GM12878 (cell line): Measurements from ENCODE around the gene NSDHL. TPM values are rescaled to one million over a fixed set of nuclear protein-coding genes. Genes with fewer than 3 reads are reported as not detected.
"Not testable (repeated sequence)": the region's sequence is repeated elsewhere in the genome, so short reads cannot be mapped to it uniquely, and the experiment has no call there.

Experiments
- ATAC-seq: fragments of 200-7000 bp; cut with Tn5 transposase; 3 replicates; pipeline ENCODE4 v1.9.1; 2020; ENCODE audit warnings: mild to moderate bottlenecking, moderate library complexity
- BruUV-seq: library from RNA; stranded (reverse); fragments of 400-500 nt; replicated peaks from 2 replicates; lab custom pipeline; 2021; lab: Mats Ljungman, UMichigan
- CTCF ChIA-PET: fragments of 300-600 bp; sonication (Branson Sonifier 250); formaldehyde crosslinking; extraction: SDS; loops from one replicate; lab custom pipeline; 2021; ENCODE audit warnings: inconsistent platforms; lab: Yijun Ruan, JAX
- POLR2A ChIA-PET: fragments of 350-600 bp; formaldehyde crosslinking; extraction: SDS; loops from one replicate; lab custom pipeline; 2021; ENCODE audit warnings: inconsistent platforms; lab: Charles Lee
- RAD21 ChIA-PET: fragments of 300-600 bp; sonication (Branson Sonifier 250); formaldehyde crosslinking; loops from one replicate; lab custom pipeline; 2023; ENCODE audit warnings: antibody characterized with exemption; ENCODE audit not compliant: unreplicated experiment; lab: Charles Lee
- SMC1A ChIA-PET: fragments of 300-600 bp; sonication (Branson Sonifier 250); formaldehyde crosslinking; loops from one replicate; lab custom pipeline; 2023; ENCODE audit not compliant: unreplicated experiment, uncharacterized antibody; lab: Charles Lee
- DNase-seq: peaks from one replicate; pipeline ENCODE4 v3.0.0-alpha.2; 2011; ENCODE audit warnings: low read depth, low spot score
- FAIRE-seq: peaks from 3 replicates; lab custom pipeline; 2011; peaks lifted over from hg19 to GRCh38; lab: Jason Lieb, UNC
- H2AFZ ChIP-seq: 2 replicates; pipeline ENCODE4 v1.6.0; 2011; ENCODE audit warnings: low read depth, low read length, control low read depth; ENCODE audit not compliant: control insufficient read depth
- H3K27ac ChIP-seq: 2 replicates; pipeline ENCODE4 v1.5.1; 2011; ENCODE audit warnings: control low read depth; ENCODE audit not compliant: control insufficient read depth, insufficient read depth
- H3K27me3 ChIP-seq, 2 experiments: replicated peaks in 1 of 2; 2 replicates each; pipeline versions ENCODE4 v1.6.0 to v1.6.1; 2011; ENCODE audit warnings: low read length in 1 of 2; ENCODE audit not compliant: control insufficient read depth in 2 of 2, insufficient read depth in 2 of 2
- H3K36me3 ChIP-seq, 2 experiments: 2 replicates each; pipeline ENCODE4 v1.5.1; 2011; ENCODE audit warnings: low read length in 1 of 2; ENCODE audit not compliant: control insufficient read depth in 2 of 2, insufficient read depth in 2 of 2
- H3K4me1 ChIP-seq: 2 replicates; pipeline ENCODE4 v1.6.1; 2011; ENCODE audit warnings: mild to moderate bottlenecking, low read length, moderate library complexity, mixed read lengths; ENCODE audit not compliant: control insufficient read depth, insufficient read depth
- H3K4me2 ChIP-seq: 2 replicates; pipeline ENCODE4 v1.6.0; 2011; ENCODE audit warnings: control low read depth; ENCODE audit not compliant: control insufficient read depth, insufficient read depth
- H3K4me3 ChIP-seq: fragments of 200-600 bp; sonication (generic); 2 replicates; pipeline ENCODE4 v1.5.1; 2016
- H3K79me2 ChIP-seq: 2 replicates; pipeline ENCODE4 v1.6.0; 2011; ENCODE audit warnings: low read length; ENCODE audit not compliant: control insufficient read depth, insufficient read depth
- H3K9ac ChIP-seq: 2 replicates; pipeline ENCODE4 v1.8.0; 2011; ENCODE audit warnings: low read length, control low read depth, mixed read lengths; ENCODE audit not compliant: control insufficient read depth, insufficient read depth
- H3K9me3 ChIP-seq: replicated peaks from 3 replicates; pipeline ENCODE4 v1.5.1; 2011; ENCODE audit warnings: mild to moderate bottlenecking, low read length; ENCODE audit not compliant: control insufficient read depth, insufficient read depth
- H4K20me1 ChIP-seq: 2 replicates; pipeline ENCODE4 v1.6.0; 2011; ENCODE audit not compliant: control insufficient read depth, insufficient read depth
- BHLHE40 ChIP-seq, 2 experiments: fragments of 450-650 bp in 1 of 2; IDR thresholded peaks; 2 replicates each; pipeline ENCODE4 v1.6.1; 2011 to 2017; ENCODE audit warnings: low read depth in 2 of 2, borderline replicate concordance in 1 of 2, improper control_type of control experiment in 1 of 2, low read length in 1 of 2, mild to moderate bottlenecking in 1 of 2
- CTCF ChIP-seq, 3 experiments: IDR thresholded peaks in 2 of 3; conservative IDR thresholded peaks in 1 of 3; 2 replicates each; pipeline ENCODE4 v1.5.1; 2011; ENCODE audit warnings: low read depth in 3 of 3, low read length in 3 of 3, mild to moderate bottlenecking in 3 of 3, control low read depth in 2 of 3, moderate library complexity in 2 of 3, inconsistent platforms in 1 of 3, mixed read lengths in 1 of 3; ENCODE audit not compliant: control insufficient read depth in 2 of 3, insufficient read depth in 1 of 3; ENCODE audit errors: extremely low read depth in 1 of 3
- PAX5 ChIP-seq: IDR thresholded peaks from 2 replicates; pipeline ENCODE4 v1.6.1; 2011; ENCODE audit warnings: low read depth, low read length, borderline replicate concordance
- POLR2AphosphoS2 ChIP-seq: IDR thresholded peaks from 2 replicates; pipeline ENCODE4 v1.6.1; 2011; ENCODE audit warnings: low read depth, mild to moderate bottlenecking, low read length, improper control_type of control experiment, moderate library complexity
- RUNX3 ChIP-seq: IDR thresholded peaks from 2 replicates; pipeline ENCODE4 v1.6.1; 2012; ENCODE audit warnings: low read length, inconsistent platforms
- WGBS: methylation state at CpG from one replicate; pipeline ENCODE4 v1.1.6; 2016; ENCODE audit warnings: low lambda C conversion rate; ENCODE audit not compliant: insufficient replicate concordance, insufficient coverage; ENCODE audit errors: missing lambda C conversion rate; 5-methylcytosine and 5-hydroxymethylcytosine counted together
- in situ Hi-C: fragments of 300-500 bp; cut with MboI; formaldehyde crosslinking; loops from 9 replicates; pipeline ENCODE4 v1.14.3; 2018; ENCODE audit warnings: mixed read lengths
- intact Hi-C: fragments of 100-400 bp; cut with micrococcal nuclease; formaldehyde crosslinking; loops from one replicate; pipeline ENCODE4 v1.14.2; 2022; ENCODE audit not compliant: unreplicated experiment
- polyA plus RNA-seq, 11 experiments: library from polyadenylated mRNA; depleted of rRNA in 4 of 11; unstranded in 6 of 11; stranded (reverse) in 5 of 11; fragments of >200 nt; fragmentation: Nextera tagmentation in 4 of 11; fragmentation: Illumina TruSeq in 1 of 11; extraction: Ambion mirVana in 4 of 11; extraction: Trizol in 1 of 11; gene quantifications; 1 replicate in 1 of 11; 2 replicates in 10 of 11; pipeline versions ENCODE4 v1.2.1 to v1.2.3, GENCODE V29; 2011 to 2016; ENCODE audit warnings: inconsistent platforms in 2 of 11, missing spikeins in 2 of 11, low read depth in 1 of 11
- total RNA-seq, 4 experiments: library from RNA; depleted of rRNA in 3 of 4; stranded (reverse); fragments of >200 nt in 3 of 4; fragmentation: Illumina TruSeq in 1 of 4; extraction: Trizol in 1 of 4; gene quantifications; 2 replicates each; pipeline versions ENCODE4 v1.2.1 to v1.2.3, GENCODE V29; 2013 to 2021

NSDHL gene
- total and polyA plus RNA-seq, 10 of the 15 experiments (the other 5 are each of a cell fraction or from before 2014, with no cell fraction given) = 16.9 to 37.1 (median 26.9) TPM

- H2AFZ ChIP-seq, in situ Hi-C loops, BruUV-seq, H3K4me1 ChIP-seq, RAD21 ChIA-PET, intact Hi-C loops, FAIRE-seq, H3K9me3 ChIP-seq, H3K27ac ChIP-seq, H3K79me2 ChIP-seq, SMC1A ChIA-PET, H3K9ac ChIP-seq, CTCF ChIA-PET, H3K4me3 ChIP-seq, H3K27me3 ChIP-seq, POLR2A ChIA-PET, H4K20me1 ChIP-seq, H3K36me3 ChIP-seq, H3K4me2 ChIP-seq: not testable (repeated sequence)
- DNase-seq = peak; percentile 13
- TF ChIP-seq PAX5 (0 out of 2 replicates have a peak, but pooled peaks have one; percentile 35), BHLHE40 (IDR thresholded peaks at IDR 0.05; ENCODE audit: borderline replicate concordance in 1 of 2, low read depth in 2 of 2, low read length in 1 of 2) (peak in 1 of 2 experiments; percentile 65; a peak in 1 of 4 replicates), RUNX3 (0 out of 2 replicates have a peak, but pooled peaks have one; percentile 18)
- peak; percentile 80 for ATAC-seq
- WGBS = 0% methylated on average over 7 of the region's 7 CpGs
These were observed 79.2 kb downstream of the NSDHL start for GRCh38 chrX:152910018-152910417.

DNA sequence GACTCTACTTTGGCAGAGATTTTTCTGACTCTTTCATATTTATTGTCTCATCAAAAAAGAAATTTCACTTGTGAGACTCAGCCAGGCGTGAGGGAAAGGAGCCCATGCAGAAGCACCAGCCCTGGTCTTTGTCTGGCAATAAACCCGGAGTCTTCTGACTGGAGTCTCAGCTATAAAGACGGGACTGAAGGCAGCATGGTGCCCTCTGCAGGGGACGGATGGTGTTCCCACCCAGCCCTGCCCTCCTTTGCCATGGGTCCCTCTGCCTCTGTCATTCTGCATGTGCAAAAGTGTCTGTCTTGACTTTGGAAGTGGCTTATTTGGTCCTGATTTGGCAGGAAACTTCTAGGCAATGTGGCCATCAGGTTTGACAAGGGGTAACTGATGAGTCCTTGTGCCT is 81.2 kb downstream of the NSDHL start:
- Histone ChIP-seq H3K9me3 (no peaks in the 10 kb centered on the region), H2AFZ (no peak overlapping the region), H3K27ac (no peak overlapping the region), H3K4me2 (no peak overlapping the region), H3K27me3 (no peaks in the 10 kb centered on the region), H3K79me2 (no peaks in the 10 kb centered on the region), H3K4me3 (no peak overlapping the region), H3K36me3 (no peaks in the 10 kb centered on the region), H3K4me1 (peaks cover 5% of the 10 kb centered on the region), H3K9ac (no peak overlapping the region), H4K20me1 (no peaks in the 10 kb centered on the region)
- no peak for ATAC-seq
- DNase-seq = no peak
- RAD21 ChIA-PET = no interaction called here
- CTCF ChIA-PET = interaction anchor here (0.6 kb wide), 1 partner anchor 618 kb away, joined by 3 read pairs; no protein-coding TSS in a partner anchor
- intact Hi-C loops (no loop called here), in situ Hi-C loops (no loop called here)
- POLR2A ChIA-PET = no interaction called here
- BruUV-seq = no TSS peak
- TF ChIP-seq CTCF (IDR thresholded peaks at IDR 0.05 in 2 of 3, conservative IDR thresholded peaks at IDR 0.05 in 1 of 3; ENCODE audit: control insufficient read depth in 2 of 3, extremely low read depth in 1 of 3, insufficient read depth in 1 of 3, low read depth in 3 of 3, low read length in 3 of 3) (peak; percentile 5 to 27 (median 24); a peak in 2 of 6 replicates), POLR2AphosphoS2 (no peak)
- SMC1A ChIA-PET = no interaction called here
- 9% methylated on average over 4 of the region's 4 CpGs for WGBS
- no peak for FAIRE-seq
